Mucosa of gallbladder (tissue), 1 donor: ENCODE data around the gene MAGI1. TPM values are rescaled to one million over a fixed set of nuclear protein-coding genes. Genes with fewer than 3 reads are reported as not detected.
A peak's percentile ranks its signal among the peaks of the same experiment; 100 is the strongest.

Source experiments
- DNase-seq: peaks from one replicate; pipeline ENCODE4 v3.0.0-alpha.2; 2020; ENCODE audit warnings: low spot score
- total RNA-seq: library from RNA; stranded (reverse); gene quantifications from one replicate; pipeline ENCODE4 v1.2.1, GENCODE V29; 2021
- donor health status: DM: no; HTN: no; CAD: no.

Gene MAGI1
- total RNA-seq, 1 donor from 2014 or later, result 87.4 TPM

DNA sequence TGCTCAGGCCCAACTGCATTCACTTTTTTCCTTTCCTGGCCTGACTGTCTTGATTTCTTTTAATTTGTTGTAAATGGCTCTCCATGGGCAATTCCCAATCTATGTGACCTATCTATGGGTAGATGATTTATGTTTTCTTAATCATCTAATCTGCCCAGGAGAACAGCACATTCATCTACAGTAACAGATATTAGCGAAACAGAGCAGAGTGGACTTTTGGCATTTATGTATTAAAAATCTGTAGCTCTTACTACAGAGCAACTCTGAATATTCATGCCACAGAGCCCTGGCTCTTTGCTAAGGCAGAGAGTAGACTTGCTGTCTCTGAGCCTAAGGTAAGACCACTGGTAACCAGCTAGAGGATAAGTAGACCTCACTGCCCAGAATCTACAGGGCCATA, 676.0 kb downstream of the MAGI1 start:
- DNase-seq, result no peak

DNA sequence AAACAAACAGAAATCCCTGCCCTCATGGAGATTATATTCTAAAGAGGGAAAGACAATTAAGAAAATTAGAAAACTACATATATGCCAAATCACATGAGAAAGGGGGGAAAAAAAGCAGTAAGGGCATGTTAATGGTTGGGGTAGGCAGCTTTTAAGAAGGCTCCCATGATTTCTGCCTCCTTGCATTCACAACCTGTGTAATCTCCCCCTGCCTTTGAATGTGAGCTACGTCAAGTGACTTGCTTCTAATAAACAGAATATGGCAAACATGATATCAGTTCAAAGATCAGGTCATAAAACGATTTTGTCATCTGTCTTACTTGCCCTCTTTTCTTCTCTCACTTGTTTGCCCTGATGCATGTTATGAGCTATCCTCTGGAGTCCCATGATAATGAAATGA, 677.3 kb downstream of the MAGI1 start:
- no peak for DNase-seq

DNA sequence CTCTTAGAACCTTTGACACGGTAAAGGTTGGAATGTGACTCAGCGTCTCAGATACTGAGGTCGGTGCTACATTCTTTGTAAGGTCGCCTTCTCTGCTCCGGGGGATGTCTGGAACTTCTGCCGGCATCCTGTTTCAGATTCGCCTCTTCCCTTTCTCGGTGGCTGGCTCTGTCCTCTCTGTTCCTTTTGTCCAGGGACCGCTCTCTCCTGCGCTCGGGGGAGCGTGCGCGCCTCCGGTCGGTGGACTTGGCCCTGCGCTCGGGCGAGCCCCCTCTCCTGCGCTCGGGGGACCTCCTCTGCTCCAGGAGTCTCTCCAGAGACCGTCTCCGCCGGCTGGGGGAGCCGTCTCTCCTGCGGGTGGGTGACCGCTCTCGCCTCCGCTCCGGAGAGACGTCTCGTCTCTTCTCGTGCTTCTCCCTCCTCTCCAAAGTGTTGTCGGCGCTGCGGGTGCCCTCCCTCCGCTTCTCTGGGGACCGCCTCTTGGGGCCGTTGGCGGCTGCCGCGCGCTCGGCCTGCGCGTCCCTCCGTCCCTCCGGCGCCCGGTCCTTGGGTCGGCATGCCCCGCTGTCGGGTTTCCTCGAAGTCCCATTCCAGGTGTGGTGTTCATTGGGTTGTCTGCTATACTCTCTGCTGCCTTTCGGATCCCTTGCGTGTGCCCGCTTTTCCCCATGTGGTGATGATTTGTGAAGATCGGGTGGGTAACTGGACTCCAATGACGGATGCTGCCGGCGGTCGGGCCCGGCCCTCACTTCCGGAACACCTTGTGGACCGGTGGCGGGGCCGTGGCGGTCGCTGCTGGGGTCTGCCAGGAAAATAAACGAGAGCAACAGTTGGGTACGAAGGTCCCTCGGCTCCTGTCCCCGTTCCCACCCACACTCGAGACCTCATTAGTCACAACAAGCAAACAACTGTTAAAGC, 682.1 kb downstream of the MAGI1 start:
- no peak for DNase-seq

DNA sequence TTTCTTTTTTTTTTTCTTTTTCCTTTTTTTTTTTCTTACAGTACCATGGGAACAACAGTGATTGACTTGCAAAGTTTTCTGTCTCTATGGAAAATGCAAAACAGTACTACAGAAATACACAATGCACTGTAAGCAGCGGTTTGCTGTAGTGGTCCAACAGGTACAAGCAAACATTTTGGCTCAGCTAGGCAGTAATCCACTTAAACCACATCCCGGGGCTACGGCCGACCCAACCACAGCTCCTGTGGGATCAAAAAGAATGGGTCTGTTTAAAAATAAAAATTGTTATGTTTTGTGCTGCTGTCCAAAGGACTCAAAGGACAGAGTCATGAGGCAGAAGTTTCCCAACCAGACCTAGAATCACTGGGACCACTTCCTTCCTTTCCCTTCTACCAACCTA, 683.8 kb downstream of the MAGI1 start:
- DNase-seq, result no peak

DNA sequence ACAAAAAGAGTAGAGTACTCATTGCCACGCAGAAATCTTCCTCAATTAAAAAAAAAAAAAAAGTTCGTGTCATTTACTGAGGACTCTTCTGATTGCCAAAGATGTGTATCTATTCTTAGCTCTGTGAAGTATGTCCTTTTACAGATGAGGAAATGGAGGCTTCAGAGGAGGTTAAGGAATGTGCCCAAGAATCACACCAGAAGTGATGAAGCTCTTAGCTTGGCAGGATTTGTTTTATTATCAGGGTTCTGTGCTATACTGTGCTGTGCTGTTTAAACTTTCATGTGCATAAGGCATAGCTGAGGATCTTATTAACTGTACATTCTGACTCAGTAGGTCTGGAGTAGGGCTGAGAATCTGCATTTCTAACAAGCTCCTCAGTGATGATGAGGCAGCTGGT, 685.8 kb downstream of the MAGI1 start:
- no peak for DNase-seq

DNA sequence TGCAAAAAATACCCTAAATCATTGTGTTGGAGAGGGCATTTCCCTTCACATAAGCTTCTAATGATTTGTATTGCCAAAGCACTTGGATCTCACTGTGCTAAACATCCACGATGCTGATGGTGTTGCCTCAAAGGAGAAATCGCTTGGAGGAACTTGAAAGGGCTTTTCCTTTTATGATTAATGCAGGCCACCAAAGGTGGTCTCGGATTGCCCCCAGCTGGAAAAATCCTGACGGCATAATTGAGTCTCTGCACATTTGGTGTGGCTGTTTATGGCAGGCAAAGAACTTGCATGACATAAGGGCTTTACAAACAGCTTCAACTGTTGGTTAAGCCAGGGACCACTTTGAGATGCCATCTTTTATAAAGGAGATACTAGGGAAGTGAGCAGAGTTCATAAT, 687.0 kb downstream of the MAGI1 start:
- no peak for DNase-seq

DNA sequence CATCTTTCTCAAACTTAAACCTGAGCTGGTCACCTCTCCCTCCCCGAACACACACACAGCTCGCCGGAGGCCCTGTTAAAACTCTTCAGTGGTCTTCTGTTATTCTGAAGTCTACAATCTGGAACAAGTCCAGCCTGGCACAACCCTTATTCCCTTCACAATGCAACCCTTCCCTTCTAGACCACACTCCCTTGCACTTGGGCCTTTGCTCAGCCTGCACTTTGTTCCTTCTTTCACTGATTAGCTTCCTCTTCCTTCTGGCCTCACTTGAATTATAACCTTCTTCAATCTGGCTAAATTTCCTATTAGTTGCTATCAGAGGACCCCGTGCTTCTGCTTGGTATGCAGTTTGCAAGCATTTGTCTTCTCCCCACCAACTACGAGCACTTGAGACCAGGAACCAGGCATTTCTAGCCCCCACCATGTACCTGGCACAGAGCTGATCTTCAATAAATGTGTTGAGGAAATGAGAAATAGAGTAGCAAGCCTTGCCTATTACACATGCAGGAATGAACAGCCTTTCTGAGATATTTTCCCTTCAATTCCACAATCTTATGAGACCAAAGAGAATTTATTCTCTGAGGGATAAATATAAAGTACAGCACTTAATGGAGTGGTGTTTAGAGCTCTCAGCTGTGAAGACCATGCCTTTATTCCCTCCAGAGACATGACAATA, 687.8 kb downstream of the MAGI1 start:
- no peak for DNase-seq

DNA sequence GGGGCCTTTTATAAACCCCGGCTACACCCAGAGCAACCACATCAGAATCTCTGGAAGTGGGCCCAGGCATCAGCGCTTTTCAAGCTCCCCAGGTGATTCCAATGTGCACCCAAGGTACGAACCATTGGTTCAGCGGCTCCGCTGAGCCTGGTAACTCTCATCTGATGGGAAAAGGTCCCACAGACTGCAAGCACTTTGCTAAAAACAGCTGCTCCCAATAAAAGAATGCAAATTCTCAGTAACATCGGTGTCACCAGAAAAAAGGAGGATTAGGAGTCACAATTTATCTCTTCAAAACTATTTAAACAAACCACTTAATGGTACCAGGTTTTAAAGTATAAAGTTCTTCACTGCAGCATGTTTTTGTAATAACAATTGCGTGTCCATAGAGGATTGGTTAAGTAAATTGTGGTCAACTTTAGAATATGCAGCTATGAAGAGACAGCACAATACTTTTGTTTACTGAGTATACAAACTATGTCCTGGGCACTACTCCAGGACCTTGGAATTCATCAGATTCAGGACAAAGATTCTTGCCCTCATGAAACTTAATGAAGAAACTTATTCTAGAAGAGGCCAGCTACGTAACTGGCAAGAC, 690.2 kb downstream of the MAGI1 start:
- DNase-seq, result peak; percentile 29

DNA sequence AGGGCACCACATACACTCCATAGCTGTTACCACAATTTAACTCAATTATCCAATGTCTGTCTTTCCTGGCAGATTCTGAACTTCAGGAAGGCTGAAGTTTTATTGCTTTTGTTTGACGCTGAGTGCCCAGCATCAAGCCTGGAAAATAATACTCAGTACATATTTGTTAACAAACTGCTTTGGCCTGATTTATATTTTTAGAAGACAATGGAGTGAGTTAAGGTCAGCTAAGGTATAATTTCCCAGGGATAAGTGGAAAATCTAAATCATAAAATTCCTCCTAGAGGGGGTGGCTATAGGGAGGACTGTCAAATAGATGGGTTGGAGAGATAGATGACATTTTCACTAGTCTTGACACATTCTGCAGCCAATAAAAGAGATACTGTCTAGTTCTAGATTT, 691.6 kb downstream of the MAGI1 start:
- no peak for DNase-seq

DNA sequence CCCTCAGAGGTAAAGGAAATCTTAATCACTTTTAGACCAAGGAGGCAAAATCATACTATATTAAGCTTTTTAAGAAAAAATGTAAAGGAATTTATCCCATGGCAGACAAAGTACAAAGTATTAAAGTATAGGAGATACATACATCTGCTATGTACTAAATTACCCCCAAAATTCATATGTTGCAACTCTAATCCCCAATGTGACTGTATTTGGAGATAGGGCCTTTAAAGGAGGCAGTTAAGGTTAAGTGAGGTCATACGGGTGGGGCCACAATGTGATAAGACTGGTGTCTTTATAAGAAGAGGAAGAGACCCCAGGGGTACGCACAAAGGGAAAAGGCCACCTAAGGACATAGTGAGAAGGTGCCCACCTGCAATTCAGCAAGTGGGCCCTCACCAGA, 693.9 kb downstream of the MAGI1 start:
- DNase-seq, result no peak

DNA sequence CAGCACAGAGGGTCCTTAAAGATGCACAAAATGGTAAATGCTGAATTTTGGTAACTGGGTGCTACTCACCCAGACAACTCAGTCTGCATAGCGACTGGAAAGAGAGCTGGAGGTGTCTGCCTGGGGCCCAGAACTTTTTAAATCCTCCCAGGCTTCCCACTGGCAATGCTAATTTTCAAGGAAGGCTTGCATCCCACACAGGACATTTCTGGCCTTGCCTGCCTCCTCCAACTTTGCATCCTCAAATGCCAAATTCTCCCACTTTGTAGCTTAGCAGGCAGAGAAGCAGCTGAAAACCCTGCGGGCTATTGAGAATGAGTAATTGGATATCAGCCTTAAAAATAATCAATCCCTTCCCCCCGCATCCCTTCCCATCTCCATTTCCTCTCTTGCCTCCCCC, 694.3 kb downstream of the MAGI1 start:
- no peak for DNase-seq

DNA sequence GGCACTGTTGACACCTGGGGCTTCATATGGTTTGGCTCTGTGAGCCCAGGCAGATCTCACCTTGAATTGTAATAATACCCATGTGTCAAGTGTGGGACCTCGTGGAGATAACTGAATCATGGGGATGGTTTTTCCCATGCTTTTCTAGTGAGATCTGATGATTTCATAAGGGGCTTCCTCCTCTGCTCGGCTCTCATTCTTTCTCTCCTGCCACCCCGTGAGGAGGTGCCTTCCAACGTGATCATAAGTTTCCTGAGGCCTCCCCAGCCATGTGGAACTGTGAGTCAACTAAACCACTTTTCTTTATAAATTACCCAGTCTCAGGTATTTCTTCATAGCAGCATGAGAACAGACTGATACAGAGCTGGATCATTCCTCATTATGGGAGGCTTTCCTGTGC, 695.0 kb downstream of the MAGI1 start:
- no peak for DNase-seq

DNA sequence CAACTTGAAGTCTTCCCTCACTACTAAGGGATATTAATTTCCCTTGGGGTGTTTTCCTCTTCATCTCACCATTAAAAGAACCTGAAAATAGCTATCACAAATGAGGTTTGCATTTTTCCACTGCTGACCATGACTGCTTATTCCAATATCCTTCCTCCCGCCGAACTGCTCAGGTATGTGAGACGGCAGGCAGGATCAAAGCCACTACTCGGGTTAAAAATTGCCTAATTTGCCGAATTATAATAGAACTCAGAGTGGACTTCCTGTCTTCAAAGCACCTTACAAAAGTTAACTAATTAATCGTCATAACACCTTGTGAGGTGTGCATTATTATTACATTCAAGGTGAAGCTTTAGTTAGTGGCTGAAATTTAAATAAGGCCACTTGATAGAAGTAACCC, 695.7 kb downstream of the MAGI1 start:
- no peak for DNase-seq

DNA sequence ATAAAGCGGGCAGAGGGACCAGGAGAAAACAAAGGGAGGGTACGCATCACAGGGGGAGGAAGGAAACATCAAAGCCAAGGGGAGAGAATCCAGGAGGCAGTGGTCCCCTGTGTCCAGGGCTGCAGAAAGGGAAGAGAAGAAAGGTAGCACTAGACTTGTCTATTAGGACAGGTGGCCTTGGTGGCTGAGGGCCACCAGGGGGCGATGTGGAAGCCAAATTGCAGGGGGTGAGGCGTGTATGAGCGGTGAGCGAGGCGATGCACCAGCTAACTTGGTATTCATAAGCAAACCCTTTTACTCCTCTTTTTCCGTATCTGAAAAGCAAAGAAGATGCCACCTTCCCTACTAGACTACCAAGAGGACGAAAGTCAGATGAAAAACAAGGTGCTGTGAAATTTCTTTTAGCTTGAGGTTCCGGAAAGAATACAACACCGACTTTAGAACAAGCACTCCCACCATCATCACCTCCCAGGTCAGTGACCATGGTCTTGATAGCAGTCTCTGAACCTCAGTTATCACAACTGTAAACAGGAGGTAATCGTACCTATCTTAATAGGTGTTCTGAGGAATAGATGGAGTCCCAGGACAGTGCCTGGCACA, 696.5 kb downstream of the MAGI1 start:
- DNase-seq, result no peak

DNA sequence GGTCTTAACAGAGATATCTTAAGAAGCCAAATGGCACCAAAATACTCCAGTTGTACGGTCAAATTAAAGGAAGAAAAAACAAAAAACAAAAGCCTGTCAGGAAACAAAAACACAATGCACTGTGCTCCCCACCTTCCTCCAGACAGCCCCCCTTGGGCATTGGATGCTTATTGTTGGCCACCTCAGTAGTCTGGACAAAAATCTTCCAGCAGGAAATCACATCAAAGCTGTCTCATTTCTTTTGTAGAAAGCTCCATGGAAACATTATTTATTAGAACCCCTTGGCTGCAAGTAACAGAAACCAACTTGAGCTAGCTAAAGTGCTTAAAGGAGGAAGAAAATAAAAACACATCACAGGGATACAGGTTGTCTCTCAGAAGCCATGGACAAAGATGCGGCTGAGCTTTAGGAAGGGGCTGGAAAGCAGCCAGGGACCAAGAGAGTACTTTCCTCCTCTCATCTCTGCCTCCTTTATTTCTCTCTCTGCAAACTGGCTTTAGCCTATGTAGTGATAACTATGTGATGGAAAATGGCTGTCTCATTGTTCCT, 699.5 kb downstream of the MAGI1 start:
- no peak for DNase-seq

DNA sequence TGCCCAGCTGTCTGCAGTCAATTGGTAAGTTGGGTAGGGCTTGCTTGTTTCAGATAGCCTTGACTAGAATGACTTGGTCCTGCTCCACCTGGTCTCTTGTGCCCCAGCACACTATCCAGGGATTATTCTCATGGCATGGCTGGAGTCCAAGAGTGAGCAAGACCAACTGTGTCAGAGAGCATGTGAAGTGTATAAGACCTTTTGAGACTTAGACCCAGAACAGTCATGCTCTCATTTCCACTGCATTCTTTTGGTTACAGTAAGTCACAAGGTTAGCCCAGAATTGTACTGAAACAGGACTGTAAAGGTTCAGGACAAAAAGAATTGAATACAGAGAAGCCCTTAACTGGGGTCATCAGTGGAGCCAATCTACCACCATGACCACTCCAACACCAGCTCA, 700.1 kb downstream of the MAGI1 start:
- no peak for DNase-seq

DNA sequence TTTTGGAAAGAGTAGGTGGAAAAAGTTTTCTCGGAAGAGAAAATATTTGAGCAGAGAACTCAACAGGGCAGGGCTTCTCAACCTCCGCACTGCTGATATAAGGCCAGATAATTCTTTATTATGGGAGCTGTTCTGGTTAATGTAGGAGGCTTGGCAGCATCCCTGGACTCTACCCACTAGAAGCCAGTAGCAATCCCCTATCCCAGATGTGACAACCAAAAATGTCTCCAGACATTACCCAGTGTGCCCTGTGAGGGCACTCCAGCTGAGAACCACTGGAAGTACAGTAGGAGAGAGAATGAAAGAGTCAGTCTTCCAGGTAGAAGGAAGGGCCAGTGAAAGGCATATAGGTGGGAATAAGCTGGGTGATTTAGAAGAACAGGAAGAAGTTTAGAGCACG, 703.1 kb downstream of the MAGI1 start:
- DNase-seq, result no peak

DNA sequence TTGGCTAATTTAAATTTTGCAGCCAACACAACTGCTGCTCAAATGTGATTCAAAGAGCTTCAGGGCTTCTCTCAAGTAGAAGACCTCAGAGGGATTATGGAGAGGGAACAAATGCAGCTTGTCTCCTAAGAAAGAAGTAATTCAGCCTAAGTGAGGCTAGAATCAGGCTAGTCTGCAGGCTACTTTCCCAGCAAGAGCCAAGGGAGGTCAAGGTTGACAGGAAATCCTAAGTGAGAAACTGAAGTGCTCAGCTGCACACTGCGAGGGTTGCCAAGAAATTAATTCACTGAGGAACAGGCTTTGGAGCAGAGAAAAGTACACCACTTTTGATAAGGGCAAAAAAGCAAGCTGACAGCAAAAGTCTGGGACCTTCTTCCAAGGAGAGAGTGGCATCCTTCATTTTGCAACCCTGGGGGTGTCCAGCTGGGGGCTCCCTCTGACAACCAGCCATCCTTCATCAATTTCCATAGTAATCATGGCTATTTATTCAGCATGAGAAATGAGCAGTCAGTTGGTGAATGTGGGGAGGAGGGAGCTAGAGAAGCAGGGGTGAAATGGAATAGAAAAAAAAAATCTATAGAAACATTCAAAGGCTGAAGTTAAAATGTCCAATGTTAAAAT, 704.6 kb downstream of the MAGI1 start:
- no peak for DNase-seq

DNA sequence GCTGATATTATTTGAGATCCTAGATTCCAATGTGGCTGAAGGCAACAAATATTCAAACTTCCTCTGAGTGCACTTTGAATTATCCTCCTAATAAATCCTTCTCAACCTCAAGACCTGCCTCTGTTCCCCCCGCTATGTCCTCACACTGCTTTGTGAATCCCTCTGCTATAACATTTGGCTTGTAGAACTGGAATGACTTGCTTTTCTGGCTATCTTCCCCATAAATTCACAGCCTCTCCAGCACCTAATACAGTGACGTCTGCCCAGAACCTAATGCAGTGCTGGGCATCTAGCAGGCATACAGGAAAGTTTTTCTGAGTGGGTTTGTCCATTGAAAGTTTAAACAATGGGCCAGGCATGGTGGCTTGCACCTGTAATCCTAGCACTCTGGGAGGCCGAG, 707.0 kb downstream of the MAGI1 start:
- no peak for DNase-seq

DNA sequence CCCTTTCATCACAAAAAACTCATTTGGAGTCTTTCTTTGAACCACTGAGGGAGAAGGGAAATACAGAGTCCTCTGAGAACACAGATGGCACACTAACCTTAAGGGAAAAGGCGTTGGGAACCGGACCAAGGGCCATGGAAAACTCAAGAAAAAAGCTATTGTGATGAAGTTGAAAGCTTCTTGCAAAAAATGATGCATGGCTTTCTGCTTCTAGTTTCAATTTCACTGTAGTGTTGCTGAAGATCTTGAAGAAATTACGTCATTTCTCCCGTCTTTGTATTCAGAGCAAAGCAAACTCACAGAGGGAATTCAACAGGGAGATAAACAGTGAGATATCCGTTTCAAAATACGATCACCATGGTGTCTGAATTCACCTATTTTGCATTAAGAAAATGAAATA, 708.6 kb downstream of the MAGI1 start:
- DNase-seq, result no peak

DNA sequence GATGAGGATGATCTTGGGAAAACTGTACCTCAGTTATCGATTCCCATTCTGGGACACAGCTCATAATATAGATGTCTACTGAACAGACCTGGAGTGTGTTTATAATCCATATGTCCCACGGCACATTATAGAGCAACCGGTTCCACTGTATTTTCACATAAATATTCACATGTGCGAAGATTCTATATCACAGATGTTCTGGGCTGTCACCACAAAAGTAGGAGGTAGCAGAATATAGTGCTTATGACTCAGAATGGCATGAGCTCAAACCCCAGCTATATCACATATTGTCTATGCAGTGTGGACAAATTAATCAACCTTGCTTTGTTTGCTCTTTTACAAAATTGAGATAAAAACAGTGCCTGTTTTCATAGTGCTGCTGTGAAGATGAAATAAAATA, 710.6 kb downstream of the MAGI1 start:
- DNase-seq, result no peak

DNA sequence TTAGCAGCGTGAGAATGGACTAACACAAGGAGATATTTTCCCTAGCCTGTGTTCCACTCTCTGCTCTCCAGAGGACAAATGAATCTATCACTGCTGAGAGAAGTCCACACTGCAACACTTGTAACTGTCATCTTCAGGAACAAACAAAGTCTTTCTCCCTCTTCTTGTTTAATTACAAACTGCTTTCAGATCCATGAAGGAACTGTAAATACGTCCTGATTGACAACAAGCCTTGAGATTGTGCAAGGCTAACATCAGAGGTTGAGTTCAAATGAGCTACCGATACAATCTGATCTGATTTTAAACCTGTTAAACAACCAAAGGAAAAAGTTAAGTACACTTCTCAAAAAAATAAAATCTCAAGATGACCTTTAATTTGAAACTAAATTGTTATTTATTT, 712.1 kb downstream of the MAGI1 start:
- DNase-seq, result no peak
